GM10266 (cell line): ENCODE results near the gene ROR1.

Experiments
- DNase-seq: peaks from one replicate; pipeline ENCODE4 v3.0.0; 2012; ENCODE audit errors: extremely low spot score
- TF ChIP-seq, protein P1 (sequence below): IDR thresholded peaks from 2 replicates; pipeline ENCODE4 v1.5.1; 2012; ENCODE audit warnings: mild to moderate bottlenecking, low read depth; ENCODE audit not compliant: control insufficient read depth, insufficient read depth; ENCODE audit errors: missing control alignments

ROR1 gene

GRCh38 chr1:64049900-64050540, 276.2 kb downstream of the ROR1 start:
- TF ChIP-seq, protein P1, sequence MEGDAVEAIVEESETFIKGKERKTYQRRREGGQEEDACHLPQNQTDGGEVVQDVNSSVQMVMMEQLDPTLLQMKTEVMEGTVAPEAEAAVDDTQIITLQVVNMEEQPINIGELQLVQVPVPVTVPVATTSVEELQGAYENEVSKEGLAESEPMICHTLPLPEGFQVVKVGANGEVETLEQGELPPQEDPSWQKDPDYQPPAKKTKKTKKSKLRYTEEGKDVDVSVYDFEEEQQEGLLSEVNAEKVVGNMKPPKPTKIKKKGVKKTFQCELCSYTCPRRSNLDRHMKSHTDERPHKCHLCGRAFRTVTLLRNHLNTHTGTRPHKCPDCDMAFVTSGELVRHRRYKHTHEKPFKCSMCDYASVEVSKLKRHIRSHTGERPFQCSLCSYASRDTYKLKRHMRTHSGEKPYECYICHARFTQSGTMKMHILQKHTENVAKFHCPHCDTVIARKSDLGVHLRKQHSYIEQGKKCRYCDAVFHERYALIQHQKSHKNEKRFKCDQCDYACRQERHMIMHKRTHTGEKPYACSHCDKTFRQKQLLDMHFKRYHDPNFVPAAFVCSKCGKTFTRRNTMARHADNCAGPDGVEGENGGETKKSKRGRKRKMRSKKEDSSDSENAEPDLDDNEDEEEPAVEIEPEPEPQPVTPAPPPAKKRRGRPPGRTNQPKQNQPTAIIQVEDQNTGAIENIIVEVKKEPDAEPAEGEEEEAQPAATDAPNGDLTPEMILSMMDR, result no peak
- DNase-seq, result no peak

DNA sequence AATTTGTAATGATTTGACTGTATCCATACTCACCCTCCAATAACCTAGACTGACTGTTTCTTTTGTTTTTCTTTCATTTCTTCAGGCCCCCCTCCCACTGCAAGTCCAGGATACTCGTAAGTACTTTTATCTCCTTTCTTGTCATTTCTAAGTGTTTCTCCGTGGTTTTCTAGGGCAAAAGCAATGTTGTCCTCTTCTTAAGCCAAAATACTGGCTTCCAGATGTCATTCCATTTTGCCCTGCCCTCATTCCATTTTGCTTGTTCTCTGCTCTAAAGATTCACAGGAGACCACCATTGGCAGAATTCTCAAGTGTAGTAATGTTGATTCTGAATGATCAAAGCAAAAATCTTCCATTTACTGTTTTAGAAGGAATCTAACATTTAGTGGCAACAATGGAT, 276.8 kb downstream of the ROR1 start:
- no peak for DNase-seq
- TF ChIP-seq, protein P1, result no peak

DNA sequence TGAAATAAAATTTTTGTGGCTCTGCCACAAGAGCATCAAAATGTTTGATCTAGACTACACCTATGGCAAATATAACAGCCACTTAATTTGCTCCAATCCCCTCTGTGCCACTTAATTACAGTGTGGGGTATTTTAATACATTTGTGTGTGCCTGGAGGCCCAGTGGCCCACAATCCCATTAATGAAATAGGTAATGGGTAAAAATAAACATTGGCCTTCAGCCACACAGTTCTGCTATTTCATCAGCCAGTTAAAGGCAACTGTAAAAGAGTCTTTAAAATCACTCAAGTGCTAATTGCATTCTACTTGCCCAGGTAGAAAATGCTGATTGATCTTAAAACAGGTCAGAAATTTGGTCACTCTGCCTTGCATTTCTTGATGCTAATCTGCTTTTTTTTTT, 278.0 kb downstream of the ROR1 start:
- DNase-seq, result no peak
- TF ChIP-seq, protein P1, result no peak

DNA sequence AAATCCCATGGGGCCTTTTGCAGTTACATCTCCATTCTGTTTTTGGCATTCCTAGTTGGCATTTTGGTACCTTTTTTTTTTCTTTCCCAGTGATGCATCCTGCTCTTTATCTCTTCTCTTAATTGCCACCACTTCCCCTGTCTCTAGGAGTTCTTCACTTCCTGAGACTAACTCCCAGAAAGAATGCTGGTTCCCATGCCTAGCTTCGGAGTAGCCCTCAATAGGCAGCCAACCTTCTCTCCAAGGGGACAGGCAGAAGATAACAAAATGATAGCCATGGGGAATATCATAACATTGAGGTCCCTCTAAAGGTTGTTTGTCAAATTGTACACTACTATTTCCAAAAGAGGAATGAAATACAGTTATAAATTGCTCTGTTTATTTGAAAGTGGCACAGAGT, 279.0 kb downstream of the ROR1 start:
- TF ChIP-seq, protein P1, result no peak
- no peak for DNase-seq

- DNase-seq, result no peak
- TF ChIP-seq, protein P1, result no peak
Observed at GRCh38 chr1:64055310-64055709, 281.5 kb downstream of the ROR1 start.

DNA sequence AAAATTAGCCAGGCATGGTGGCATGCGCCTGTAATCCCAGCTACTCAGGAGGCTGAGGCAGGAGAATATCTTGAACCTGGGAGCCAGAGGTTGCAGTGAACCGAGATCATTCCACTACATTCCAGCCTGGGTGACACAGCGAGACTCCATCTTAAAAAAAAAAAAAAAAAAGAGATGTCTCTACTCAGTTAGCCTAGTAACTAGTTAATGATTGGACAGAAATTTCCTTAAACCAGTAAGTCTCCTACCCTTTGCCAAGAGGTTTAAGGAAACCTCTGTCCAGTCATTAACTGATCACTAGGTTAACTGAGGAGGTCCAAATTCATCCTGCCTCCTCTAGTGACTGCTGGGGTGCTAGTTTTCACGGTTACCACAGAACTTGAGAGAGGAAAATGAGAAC, 285.7 kb downstream of the ROR1 start:
- TF ChIP-seq, protein P1, result no peak
- no peak for DNase-seq

GRCh38 chr1:64060611-64061302, 286.9 kb downstream of the ROR1 start:
- no peak for DNase-seq
- TF ChIP-seq, protein P1, result no peak
